ENCODE data around the gene FRRS1.

The FRRS1 gene

GRCh38 chr1:99675994-99676393, 90.4 kb downstream of the FRRS1 start:
- DNase-seq (ENCODE audit: low spot score), result no peak

GRCh38 chr1:99675292-99675691, 91.1 kb downstream of the FRRS1 start:
- DNase-seq (ENCODE audit: low spot score), result no peak

- no peak for DNase-seq (ENCODE audit: low spot score)
These were observed 92.0 kb downstream of the FRRS1 start for GRCh38 chr1:99674115-99675064.

GRCh38 chr1:99673315-99673714, 93.1 kb downstream of the FRRS1 start:
- no peak for DNase-seq (ENCODE audit: low spot score)

DNA sequence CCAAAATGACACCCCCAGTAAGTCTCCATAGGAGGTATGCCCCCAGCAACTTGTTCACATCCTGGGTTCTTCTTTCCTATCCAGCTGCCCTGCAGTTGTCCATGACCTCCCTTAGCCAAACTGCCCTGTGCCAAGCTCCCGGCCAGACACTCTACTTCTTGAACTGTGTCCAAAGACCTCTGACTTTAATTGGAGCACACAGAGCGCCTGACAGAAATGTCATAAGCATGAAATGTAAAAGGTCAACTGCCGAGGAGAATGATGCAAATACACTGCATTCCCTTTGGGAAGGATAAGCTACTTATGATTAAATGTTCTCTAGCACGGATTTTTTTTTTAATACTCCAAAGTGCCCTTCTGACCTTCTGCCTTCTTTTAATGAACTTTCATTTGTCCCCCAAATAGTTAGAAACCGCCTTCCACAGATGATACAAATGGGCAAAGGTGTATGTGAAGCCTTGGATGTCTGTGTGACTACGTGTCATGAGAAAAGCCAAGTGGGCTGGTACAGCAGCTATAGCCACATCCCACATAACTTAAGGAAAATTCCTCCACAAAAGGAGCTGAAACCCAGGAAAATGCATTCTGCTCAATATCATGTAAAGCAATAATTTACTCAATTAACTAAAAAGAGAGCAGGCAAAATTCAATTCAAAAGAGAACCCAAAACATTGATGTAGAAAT, 93.8 kb downstream of the FRRS1 start:
- DNase-seq (ENCODE audit: low spot score), result no peak

- DNase-seq (ENCODE audit: low spot score), result no peak
These were observed 94.4 kb downstream of the FRRS1 start for GRCh38 chr1:99672038-99672437.

DNA sequence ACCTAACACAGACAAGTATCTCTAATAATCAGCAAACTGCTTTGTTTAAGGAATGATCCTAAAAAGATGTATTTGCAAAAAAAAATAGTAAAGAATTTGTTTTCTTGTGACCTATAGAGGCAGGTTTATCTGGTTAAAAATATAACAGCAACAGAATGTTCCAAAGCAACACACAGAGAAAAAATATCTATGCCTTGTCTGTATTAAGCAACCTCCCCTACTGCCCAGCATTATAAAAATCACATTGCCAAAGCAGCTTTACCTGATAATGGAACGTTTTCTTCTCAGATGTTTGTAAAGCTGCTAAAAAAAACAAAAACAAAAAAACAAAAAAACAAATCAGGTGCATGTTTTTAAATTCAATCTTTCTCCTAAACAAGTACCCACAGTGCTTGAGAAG, 95.9 kb downstream of the FRRS1 start:
- no peak for DNase-seq (ENCODE audit: low spot score)

DNA sequence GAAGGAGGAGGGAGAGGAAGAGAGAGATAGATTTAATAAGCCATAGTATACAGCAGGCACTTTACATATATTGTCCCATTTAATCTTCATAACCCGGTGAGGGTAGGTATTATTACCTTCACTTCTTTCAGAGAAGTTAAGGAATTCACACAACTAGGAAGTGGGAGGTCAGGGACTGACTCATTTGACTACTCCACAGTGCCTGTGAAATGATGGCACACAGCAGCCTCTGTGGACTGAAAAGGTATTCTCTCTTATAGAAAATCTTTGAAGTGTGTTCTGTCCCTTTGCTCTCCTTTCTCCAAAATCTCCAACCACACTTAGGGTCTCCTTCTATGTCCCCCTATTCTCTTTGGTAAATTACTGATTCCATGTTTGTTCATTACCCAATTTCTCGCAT, 96.6 kb downstream of the FRRS1 start:
- no peak for DNase-seq (ENCODE audit: low spot score)

DNA sequence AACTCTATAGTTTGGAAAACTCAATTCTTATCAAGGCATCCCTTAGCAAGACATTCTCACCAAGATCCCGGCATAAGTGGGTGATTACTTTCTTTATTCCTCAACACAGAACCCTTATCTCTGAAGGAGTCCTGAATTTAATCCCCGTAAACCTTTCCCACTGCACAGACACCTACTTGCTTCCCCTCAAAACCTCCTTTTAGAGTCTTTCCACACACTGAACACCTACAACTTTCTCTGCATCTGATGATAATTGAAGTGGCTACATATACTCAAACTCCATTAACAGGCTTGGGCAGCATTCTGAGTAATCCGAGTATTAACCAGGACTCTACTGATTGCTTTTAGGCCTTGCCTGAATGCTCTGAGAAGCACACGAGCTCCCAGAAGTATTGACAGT, 97.1 kb downstream of the FRRS1 start:
- DNase-seq (ENCODE audit: low spot score), result no peak

GRCh38 chr1:99665212-99665611, 101.2 kb downstream of the FRRS1 start:
- DNase-seq (ENCODE audit: low spot score), result no peak

DNA sequence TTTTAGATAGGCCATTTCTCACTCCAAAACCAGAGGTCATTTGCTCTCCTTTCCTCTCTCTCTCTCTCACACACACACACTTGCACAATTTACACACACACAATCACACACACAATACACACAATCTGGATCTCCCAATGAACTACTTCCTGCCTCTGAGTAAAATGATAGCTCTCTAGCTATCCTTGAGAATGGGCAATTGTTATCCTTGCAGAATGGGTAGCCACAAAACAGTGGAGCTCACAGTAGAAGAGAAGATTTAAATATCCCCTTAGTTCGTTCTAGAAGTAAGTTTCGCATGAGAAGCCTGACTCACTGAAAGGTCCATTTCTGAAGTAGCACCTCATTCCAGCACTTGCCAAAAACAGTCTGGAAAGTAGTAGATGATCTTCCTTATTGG, 102.9 kb downstream of the FRRS1 start:
- no peak for DNase-seq (ENCODE audit: low spot score)

DNA sequence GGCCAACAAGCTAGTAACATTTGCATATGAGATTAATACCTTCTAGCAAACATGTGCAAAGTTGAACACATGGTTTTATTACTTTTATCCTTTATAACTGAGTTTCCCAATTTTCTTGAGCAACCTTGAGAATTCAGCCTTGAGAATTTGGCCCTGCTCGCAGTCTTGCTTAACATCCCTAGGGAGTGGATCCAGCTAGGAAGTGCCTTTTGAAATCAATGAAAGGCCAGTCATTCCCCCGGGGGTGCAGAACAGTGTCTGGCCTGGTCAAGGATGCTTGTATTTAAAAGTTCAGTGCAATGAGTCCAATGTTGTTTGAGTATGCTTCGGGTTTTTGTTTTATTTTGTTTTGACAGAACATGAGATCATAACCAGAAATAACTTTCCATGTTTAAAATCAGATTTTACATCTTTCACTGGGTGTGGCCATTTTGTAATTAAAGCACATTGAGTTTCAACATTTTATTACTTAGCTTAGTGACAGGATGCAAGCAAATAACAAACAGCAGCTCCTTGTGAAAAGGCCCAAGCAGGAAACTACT, 103.8 kb downstream of the FRRS1 start:
- DNase-seq (ENCODE audit: low spot score), result no peak

- no peak for DNase-seq (ENCODE audit: low spot score)
These were observed 104.7 kb downstream of the FRRS1 start for GRCh38 chr1:99661780-99662179.

- no peak for DNase-seq (ENCODE audit: low spot score)
These were observed 105.9 kb downstream of the FRRS1 start for GRCh38 chr1:99660496-99660895.

DNA sequence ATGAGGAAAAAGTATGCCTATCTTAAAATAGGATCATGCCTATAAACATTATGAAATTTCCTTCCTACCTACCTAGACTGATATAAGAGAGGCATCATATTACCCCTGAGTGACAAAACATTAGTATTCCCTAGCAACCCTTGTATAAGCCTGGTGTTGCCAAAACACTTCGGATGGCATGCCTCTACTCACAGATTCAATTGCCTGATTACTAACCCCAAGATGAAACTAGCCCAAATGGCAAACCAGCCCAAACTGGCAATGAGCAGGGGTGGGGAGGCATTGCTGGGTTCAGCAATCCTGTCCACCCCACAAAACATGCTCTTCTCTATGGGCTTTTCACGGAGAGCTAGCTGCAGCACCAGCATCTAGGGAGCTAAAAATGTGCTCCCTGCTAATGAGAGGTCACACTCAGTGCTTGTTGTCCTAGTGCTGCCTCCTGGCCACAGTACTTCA, 106.7 kb downstream of the FRRS1 start:
- no peak for DNase-seq (ENCODE audit: low spot score)
